Keratinocyte (primary cell): ENCODE results near the gene LRRTM3.

Experiments used
- CTCF ChIP-seq, 3 experiments: IDR thresholded peaks in 1 of 3; conservative IDR thresholded peaks in 1 of 3; optimal IDR thresholded peaks in 1 of 3; 2 replicates in 2 of 3; 3 replicates in 1 of 3; pipeline versions ENCODE3 to v1.5.1; 2011; ENCODE audit warnings: low read length in 3 of 3, mild to moderate bottlenecking in 3 of 3, moderate library complexity in 2 of 3, control low read depth in 1 of 3, inconsistent platforms in 1 of 3; ENCODE audit not compliant: insufficient read depth in 2 of 3; ENCODE audit errors: extremely low read depth in 1 of 3
- EZH2 ChIP-seq: IDR thresholded peaks from one replicate; pipeline ENCODE4 v1.6.1; 2012; ENCODE audit warnings: inconsistent platforms, mild to moderate bottlenecking, low read length, moderate library complexity

DNA sequence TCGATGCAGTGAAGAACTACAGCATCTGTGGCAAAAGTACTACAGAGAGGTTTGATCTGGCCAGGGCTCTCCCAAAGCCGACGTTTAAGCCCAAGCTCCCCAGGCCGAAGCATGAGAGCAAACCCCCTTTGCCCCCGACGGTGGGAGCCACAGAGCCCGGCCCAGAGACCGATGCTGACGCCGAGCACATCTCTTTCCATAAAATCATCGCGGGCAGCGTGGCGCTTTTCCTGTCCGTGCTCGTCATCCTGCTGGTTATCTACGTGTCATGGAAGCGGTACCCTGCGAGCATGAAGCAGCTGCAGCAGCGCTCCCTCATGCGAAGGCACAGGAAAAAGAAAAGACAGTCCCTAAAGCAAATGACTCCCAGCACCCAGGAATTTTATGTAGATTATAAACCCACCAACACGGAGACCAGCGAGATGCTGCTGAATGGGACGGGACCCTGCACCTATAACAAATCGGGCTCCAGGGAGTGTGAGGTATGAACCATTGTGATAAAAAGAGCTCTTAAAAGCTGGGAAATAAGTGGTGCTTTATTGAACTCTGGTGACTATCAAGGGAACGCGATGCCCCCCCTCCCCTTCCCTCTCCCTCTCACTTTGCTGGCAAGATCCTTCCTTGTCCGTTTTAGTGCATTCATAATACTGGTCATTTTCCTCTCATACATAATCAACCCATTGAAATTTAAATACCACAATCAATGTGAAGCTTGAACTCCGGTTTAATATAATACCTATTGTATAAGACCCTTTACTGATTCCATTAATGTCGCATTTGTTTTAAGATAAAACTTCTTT is 2.3 kb downstream of the LRRTM3 start:
- no peak for TF ChIP-seq CTCF (optimal IDR thresholded peaks at IDR 0.05 in 1 of 3, IDR thresholded peaks at IDR 0.05 in 1 of 3, conservative IDR thresholded peaks at IDR 0.05 in 1 of 3; ENCODE audit: extremely low read depth in 1 of 3, insufficient read depth in 2 of 3, low read length in 3 of 3)
- TF ChIP-seq EZH2: peak; percentile 65
